Aorta (tissue), 5 donors: ENCODE results near the gene MICAL3. TPM values are rescaled to one million over a fixed set of nuclear protein-coding genes. Genes with fewer than 3 reads are reported as not detected.

ENCODE experiments used
- ATAC-seq: fragments of 200-7000 bp; cut with Tn5 transposase; one replicate; pipeline ENCODE4 v1.9.1; 2022; ENCODE audit warnings: moderate library complexity; ENCODE audit not compliant: low FRiP score
- DNase-seq, 2 donors: peaks; one replicate each; pipeline ENCODE4 v3.0.0-alpha.2; 2020
- H3K27ac ChIP-seq, 2 donors: one replicate each; pipeline ENCODE4 v1.5.1; 2013; ENCODE audit warnings: low read length in 2 of 2, mild to moderate bottlenecking in 2 of 2, moderate library complexity in 2 of 2, control low read depth in 1 of 2, inconsistent platforms in 1 of 2, low read depth in 1 of 2
- H3K27me3 ChIP-seq, 2 donors: one replicate each; pipeline ENCODE4 v1.6.1; 2013; ENCODE audit warnings: control low read depth in 1 of 2, low read length in 1 of 2, mild to moderate bottlenecking in 1 of 2, moderate library complexity in 1 of 2; ENCODE audit not compliant: insufficient read depth in 2 of 2, control insufficient read depth in 1 of 2
- H3K36me3 ChIP-seq, 2 donors: one replicate each; pipeline ENCODE4 v1.6.1; 2013; ENCODE audit warnings: control low read depth in 1 of 2, low read length in 1 of 2, mild to moderate bottlenecking in 1 of 2; ENCODE audit not compliant: insufficient read depth in 2 of 2, control insufficient read depth in 1 of 2
- H3K4me1 ChIP-seq, 2 donors: one replicate each; pipeline ENCODE4 v1.6.1; 2013; ENCODE audit warnings: low read length in 2 of 2, control low read depth in 1 of 2, mild to moderate bottlenecking in 1 of 2, moderate library complexity in 1 of 2; ENCODE audit not compliant: insufficient read depth in 2 of 2, control insufficient read depth in 1 of 2
- H3K4me3 ChIP-seq, 2 donors: one replicate each; pipeline ENCODE4 v1.5.1; 2013; ENCODE audit warnings: low read length in 2 of 2, control low read depth in 1 of 2, mild to moderate bottlenecking in 1 of 2
- H3K9me3 ChIP-seq: one replicate; pipeline ENCODE4 v1.6.1; 2013; ENCODE audit warnings: mild to moderate bottlenecking, low read length; ENCODE audit not compliant: control insufficient read depth
- WGBS, 2 donors: extraction: QIAGEN DNeasy Blood & Tissue Kit; methylation state at CpG; one replicate each; pipeline ENCODE4 v1.1.7; 2013; 5-methylcytosine and 5-hydroxymethylcytosine counted together
- intact Hi-C, 2 donors: fragments of 100-400 bp; cut with DNase I; formaldehyde crosslinking; loops; one replicate each; pipeline versions ENCODE4 v1.14.2 to v1.15.0; 2022
- polyA plus RNA-seq, 2 donors: library from polyadenylated mRNA; stranded (reverse); fragments of 200-250 nt; gene quantifications; one replicate each; pipeline ENCODE4 v1.2.3, GENCODE V29; 2013
- total RNA-seq, 2 donors: library from RNA; stranded (reverse); fragmentation: NEBNext Ultra II Directional; extraction: Animal tissue kit (Norgen Biotek cat#: 25700); gene quantifications; one replicate each; pipeline ENCODE4 v1.2.1, GENCODE V29; 2021
- donor health status: healthy with polysubstance abuse.
- donor health status: Bipolar disorder and iron deficiency.
- donor health status: DM: no; HTN: no; CAD: no.
- donor health status: DM: no; HTN: no; CAD: no.
- donor health status: DM: yes; HTN: yes; CAD: no.

MICAL3 gene
- total and polyA plus RNA-seq, 4 donors = 3.9 to 123 (median 64.3) TPM

DNA sequence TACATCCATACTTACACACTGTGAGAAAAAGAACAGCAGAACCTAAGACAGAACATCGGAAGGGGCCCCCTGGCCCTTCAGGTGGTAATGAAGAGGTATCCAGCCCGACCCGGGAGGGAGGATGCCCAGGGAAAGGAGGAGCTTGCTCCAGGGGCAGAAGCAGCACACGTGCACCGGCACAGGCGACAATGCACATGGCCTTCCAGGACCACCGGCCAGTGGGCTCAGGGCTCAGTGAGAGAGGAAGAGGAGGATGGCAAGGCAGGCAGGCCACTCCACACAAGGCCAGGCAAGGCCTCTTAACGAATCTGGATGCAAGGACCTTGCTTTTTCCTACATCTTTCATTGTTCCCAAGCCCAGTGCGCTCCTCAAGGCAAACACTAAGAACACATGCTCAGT lies 52.6 kb downstream of the MICAL3 start:
- no peak overlapping the region for H3K4me3 ChIP-seq
- no peaks in the 10 kb centered on the region for H3K9me3 ChIP-seq
- H3K27me3 ChIP-seq = no peaks in the 10 kb centered on the region
- no peaks in the 10 kb centered on the region for H3K4me1 ChIP-seq
- H3K27ac ChIP-seq = no peak overlapping the region
- ATAC-seq (no peak), DNase-seq (no peak)
- no peaks in the 10 kb centered on the region for H3K36me3 ChIP-seq
- WGBS, 2 donors = 90 to 92% methylated on average over 9 of the region's 9 CpGs
- intact Hi-C loops = loop anchor here in 1 of 2 donors (5.0 kb wide), 1 partner anchor 54 kb away; no protein-coding TSS in a partner anchor

- Histone ChIP-seq H3K4me1 (no peaks in the 10 kb centered on the region), H3K4me3 (no peak overlapping the region), H3K27me3 (no peaks in the 10 kb centered on the region), H3K36me3 (no peaks in the 10 kb centered on the region), H3K9me3 (no peaks in the 10 kb centered on the region), H3K27ac (peak overlapping the region in 1 of 2 donors; percentile 35)
- DNase-seq (no peak), ATAC-seq (no peak)
- WGBS, 2 donors = 89 to 90% methylated on average over 10 of the region's 10 CpGs
- intact Hi-C loops = loop anchor here in 1 of 2 donors (5.0 kb wide), 1 partner anchor 53 kb away; no protein-coding TSS in a partner anchor
Observed at GRCh38 chr22:17970201-17970708, 54.1 kb downstream of the MICAL3 start.

- Histone ChIP-seq H3K36me3 (no peaks in the 10 kb centered on the region), H3K9me3 (no peaks in the 10 kb centered on the region), H3K4me1 (no peaks in the 10 kb centered on the region), H3K4me3 (no peak overlapping the region), H3K27me3 (no peaks in the 10 kb centered on the region), H3K27ac (peak overlapping the region in 1 of 2 donors; percentile 38)
- WGBS, 2 donors = 16 to 21% methylated on average over 9 to 11 of the region's 11 CpGs
- DNase-seq (peak in 1 of 2 donors; percentile 66), ATAC-seq (no peak)
- intact Hi-C loops = loop anchor here in 1 of 2 donors (5.0 kb wide), 1 partner anchor 52 kb away; no protein-coding TSS in a partner anchor
Observed at GRCh38 chr22:17969701-17970113, 54.7 kb downstream of the MICAL3 start.

GRCh38 chr22:17968126-17968525 lies 56.2 kb downstream of the MICAL3 start:
- Histone ChIP-seq H3K4me3 (no peak overlapping the region), H3K27me3 (no peaks in the 10 kb centered on the region), H3K9me3 (no peaks in the 10 kb centered on the region), H3K4me1 (no peaks in the 10 kb centered on the region), H3K27ac (no peak overlapping the region), H3K36me3 (no peaks in the 10 kb centered on the region)
- DNase-seq = no peak
- no peak for ATAC-seq
- 96 to 97% methylated on average over 12 of the region's 12 CpGs for WGBS, 2 donors
- intact Hi-C loops = no loop called here

DNA sequence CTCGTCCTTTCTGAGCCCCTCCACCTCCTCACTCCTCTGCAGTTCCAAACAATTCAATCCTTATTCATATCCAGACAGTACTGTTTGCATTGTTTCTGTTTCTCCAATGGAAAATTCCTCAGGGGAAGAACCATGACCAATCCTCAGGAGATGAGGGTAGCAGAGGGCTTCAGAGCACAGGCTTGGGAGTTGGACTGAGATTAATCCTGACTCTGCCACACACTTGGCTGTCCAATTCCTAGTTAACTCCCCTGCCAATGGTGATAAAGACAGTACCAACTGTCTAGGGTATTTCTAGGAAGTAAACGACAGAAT lies 58.0 kb downstream of the MICAL3 start:
- Histone ChIP-seq H3K9me3 (no peaks in the 10 kb centered on the region), H3K4me3 (no peak overlapping the region), H3K27ac (no peak overlapping the region), H3K4me1 (no peaks in the 10 kb centered on the region), H3K27me3 (no peaks in the 10 kb centered on the region), H3K36me3 (no peaks in the 10 kb centered on the region)
- intact Hi-C loops = no loop called here
- 80 to 82% methylated on average over 2 of the region's 2 CpGs for WGBS, 2 donors
- DNase-seq (no peak), ATAC-seq (no peak)

DNA sequence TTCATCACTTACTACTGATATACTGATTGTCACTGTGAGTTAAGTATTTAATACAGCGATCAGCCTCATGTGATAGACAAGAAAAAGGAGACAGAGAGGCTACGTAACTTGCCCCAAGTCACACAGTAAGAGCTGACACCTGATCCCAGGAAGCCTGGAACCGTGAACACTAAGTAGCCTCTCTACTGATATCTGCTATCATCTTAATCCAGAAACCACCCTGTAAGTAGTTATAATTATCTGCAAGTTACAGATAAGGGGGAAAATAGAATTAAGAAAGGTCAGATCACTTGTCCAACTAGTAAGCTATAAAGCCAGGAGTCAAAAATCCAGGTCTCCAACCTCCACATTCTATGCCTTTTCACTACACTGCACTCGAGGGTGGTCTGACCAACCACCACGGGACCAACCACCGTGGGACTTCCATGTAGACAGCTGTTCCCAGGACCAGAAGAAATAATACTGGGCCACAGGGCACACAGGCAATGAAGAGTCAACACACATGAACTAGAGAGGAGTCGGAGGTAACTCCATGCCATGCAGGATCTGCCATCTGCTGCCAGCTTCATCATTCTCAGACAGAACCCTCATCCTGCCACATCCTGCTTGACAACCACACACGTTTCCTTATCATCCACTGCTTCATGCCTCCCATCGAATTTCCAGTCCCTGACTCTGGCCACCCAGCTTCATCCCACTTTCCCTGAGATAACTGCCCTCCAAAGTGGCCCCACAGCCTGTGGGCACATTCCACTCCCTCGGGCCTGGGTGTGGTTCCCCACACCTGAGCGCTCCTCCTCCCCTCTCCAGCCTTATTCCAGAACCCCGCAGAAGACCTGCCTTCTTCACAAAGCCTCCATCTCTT lies 58.6 kb downstream of the MICAL3 start:
- DNase-seq (no peak), ATAC-seq (no peak)
- no peaks in the 10 kb centered on the region for H3K4me1 ChIP-seq
- intact Hi-C loops = no loop called here
- no peaks in the 10 kb centered on the region for H3K27me3 ChIP-seq
- H3K4me3 ChIP-seq = no peak overlapping the region
- 78 to 83% methylated on average over 12 of the region's 12 CpGs for WGBS, 2 donors
- no peaks in the 10 kb centered on the region for H3K36me3 ChIP-seq
- no peaks in the 10 kb centered on the region for H3K9me3 ChIP-seq
- H3K27ac ChIP-seq = no peak overlapping the region

DNA sequence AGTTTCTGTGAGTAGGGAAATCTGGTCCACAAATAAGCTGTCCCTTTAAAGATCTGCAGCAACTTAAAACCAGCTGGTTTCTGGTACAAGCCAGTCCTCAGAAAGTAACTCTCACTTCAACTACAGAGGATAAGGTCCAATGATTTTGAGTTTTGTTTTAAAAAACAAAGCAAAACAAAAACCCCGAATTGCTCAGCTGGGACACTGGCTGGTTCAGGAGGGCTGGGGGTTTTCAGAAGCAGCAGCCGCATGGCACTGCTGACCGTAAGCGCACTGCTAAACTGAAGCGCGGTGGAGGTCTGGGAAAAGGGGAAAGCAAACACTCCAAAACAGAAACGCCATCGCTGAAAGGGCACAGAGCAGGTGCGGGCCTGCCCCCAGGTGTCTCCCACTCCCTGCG lies 59.7 kb downstream of the MICAL3 start:
- no peak for ATAC-seq
- no peak overlapping the region for H3K27ac ChIP-seq
- WGBS, 2 donors = 59 to 75% methylated on average over 10 of the region's 10 CpGs

GRCh38 chr22:17964156-17964555 lies 60.2 kb downstream of the MICAL3 start:
- ATAC-seq = no peak
- WGBS, 2 donors = 49 to 58% methylated on average over 6 of the region's 6 CpGs
- H3K27ac ChIP-seq = no peak overlapping the region

More for the DNA sequence above, 59.7 kb downstream of the MICAL3 start:
- H3K36me3 ChIP-seq = no peaks in the 10 kb centered on the region
- no peak overlapping the region for H3K4me3 ChIP-seq
- H3K9me3 ChIP-seq = no peaks in the 10 kb centered on the region
- no peaks in the 10 kb centered on the region for H3K27me3 ChIP-seq
- intact Hi-C loops = no loop called here
- no peaks in the 10 kb centered on the region for H3K4me1 ChIP-seq
- no peak for DNase-seq

GRCh38 chr22:17963015-17963414 lies 61.3 kb downstream of the MICAL3 start:
- no peaks in the 10 kb centered on the region for H3K4me1 ChIP-seq
- 96 to 97% methylated on average over 8 of the region's 8 CpGs for WGBS, 2 donors
- H3K4me3 ChIP-seq = no peak overlapping the region
- ATAC-seq (no peak), DNase-seq (no peak)
- intact Hi-C loops = no loop called here
- H3K27ac ChIP-seq = no peak overlapping the region
- H3K27me3 ChIP-seq = no peaks in the 10 kb centered on the region
- H3K36me3 ChIP-seq = no peaks in the 10 kb centered on the region
- H3K9me3 ChIP-seq = no peaks in the 10 kb centered on the region

More at GRCh38 chr22:17964156-17964555, 60.2 kb downstream of the MICAL3 start:
- no peak for DNase-seq
- intact Hi-C loops = no loop called here
- H3K36me3 ChIP-seq = no peaks in the 10 kb centered on the region
- H3K4me1 ChIP-seq = no peaks in the 10 kb centered on the region
- no peak overlapping the region for H3K4me3 ChIP-seq
- H3K27me3 ChIP-seq = no peaks in the 10 kb centered on the region
- H3K9me3 ChIP-seq = no peaks in the 10 kb centered on the region
